DMS 273 (cell line): ENCODE data around the gene RPN2.

Experiments
- DNase-seq: peaks from one replicate; lab custom pipeline; 2025; ENCODE audit not compliant: unreplicated experiment; lab: John Stamatoyannopoulos, UW

Gene RPN2

DNA sequence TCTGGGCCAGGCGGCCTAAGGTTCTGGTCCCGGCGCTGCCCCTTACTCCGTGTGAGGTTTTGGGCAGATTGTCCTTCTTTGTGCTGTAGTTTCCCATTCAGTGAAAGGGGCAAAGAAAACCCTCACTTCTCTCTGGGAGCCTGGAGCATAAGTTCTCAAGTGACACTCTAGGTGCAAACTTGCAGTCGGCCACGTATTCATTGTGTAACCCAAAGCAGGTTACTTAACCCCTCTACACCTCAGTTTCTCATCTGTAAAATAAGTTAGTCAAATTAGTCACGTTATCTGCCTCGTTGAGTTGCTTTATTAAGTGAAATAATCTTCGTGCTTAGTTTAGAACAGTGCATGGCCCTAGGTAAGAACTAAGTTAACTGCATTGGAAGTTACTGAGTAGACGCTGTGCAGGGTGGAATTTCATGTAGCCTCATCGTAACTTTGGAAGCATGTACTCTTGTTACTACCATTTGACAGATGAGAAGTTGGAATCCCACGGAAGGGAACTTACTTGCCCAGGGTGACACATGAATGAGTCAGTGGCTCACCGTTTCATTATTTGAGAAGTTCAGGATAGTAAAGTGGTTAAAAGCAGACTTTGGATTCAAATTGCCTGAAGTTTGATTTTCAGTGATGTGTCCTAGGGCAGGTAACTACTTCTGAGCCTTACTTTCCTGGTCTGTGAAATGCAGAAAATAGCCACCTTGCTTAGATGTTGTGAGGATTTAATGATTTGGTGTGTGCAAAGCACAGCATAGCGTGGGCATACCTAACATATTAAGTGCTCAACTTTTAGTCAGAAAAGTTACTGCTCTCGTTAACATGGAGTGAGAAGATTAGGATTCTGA, 774 bp downstream of the RPN2 start:
- peak; percentile 65 for DNase-seq

DNA sequence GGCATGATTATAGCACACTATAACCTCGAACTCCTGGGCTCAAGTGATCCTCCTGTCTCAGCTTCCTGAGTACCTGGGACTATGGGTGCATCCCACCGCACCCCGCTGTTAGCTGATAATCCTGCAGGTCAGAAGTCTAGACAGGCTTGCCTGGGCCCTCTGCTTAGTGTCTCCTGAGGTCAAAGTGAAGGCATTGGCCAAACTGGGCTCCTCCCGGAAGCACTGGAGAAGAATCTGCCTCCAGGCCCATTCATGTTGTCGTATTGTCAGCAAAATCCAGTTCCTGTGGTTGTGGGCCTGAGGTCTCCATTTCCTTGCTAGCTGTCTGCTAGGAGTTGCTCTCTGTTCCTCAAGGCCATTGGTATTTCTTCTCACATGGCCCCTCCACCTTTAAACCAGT, 6.6 kb downstream of the RPN2 start:
- no peak for DNase-seq

DNA sequence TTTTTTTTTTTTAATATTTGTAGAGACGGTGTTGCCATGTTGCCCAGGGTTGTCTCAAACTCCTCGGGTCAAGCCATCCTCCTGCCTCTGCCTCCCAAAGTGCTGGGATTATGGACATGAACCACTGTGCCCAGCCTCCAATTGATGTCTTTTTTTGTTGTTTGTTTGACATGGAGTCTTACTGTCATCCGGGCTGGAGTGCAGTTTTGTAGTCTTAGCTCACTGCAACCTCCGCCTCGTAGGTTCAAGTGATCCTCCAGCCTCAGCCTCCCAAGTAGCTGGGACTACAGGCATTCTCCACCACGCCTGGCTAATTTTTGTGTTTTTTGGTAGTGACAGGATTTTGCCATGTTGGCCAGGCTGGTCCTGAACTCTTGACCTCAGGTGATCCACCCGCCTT, 9.7 kb downstream of the RPN2 start:
- no peak for DNase-seq

DNA sequence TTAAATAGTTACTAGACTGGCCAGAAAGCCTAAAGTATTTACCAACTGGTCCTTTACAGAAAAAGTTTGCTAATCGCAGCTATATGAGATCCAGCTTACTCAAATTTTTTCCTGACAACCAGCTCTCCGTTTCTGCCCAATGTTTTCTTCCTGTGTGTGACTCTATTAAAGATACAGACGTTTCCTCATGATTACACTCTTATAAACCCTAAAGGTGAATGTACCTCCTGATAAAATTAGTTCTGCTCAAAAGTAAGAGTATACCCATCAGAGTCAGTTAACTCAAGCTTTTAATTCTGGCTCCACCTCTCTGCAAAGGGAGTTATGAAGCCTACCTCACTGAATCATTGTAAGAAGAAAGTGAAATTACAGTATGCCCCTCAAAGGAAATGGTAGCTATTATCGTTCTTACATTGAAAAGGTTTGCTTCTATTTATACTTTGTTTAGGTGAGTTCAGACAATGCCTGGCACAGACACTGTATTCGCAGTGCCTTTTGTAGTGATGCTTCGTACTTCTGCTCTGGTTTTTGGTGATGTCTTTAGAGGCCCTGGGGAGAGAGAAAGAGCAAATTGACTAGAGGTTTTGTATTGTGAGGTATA, 10.4 kb downstream of the RPN2 start:
- no peak for DNase-seq

DNA sequence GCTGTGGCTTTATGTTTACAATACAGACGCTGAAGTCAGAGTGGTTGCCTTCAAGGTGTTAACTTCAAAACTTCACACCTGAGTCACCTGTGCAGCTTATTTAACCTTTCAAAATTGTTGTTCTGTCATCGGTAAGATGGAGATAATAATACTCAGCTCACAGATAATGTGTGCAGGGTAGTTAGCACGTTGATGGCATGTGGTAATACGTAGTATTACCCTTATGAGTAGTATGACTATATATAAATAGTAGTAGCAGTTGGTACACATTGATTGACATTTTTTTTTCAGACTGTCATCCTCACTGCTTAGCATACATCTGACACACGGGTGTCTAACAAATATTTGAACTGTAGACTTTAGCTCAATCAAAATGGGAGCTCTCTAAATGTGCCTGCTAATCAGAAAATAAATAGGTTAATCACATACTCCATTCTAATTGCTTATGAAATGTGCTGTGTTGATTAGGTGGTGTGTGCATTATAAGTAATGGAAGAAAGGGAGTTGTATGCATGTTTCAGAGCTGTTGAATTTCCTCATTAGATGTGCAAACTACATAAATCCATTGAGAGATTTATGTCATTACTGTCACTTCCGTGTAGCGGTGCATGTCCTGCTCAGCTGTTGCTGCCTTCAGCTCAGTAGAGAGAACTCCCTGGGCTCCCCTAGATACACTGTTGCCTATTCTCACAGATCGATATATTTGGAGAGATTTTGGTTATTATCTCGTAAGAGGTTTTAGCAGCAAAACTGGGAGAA, 11.4 kb downstream of the RPN2 start:
- DNase-seq: peak; percentile 12

DNA sequence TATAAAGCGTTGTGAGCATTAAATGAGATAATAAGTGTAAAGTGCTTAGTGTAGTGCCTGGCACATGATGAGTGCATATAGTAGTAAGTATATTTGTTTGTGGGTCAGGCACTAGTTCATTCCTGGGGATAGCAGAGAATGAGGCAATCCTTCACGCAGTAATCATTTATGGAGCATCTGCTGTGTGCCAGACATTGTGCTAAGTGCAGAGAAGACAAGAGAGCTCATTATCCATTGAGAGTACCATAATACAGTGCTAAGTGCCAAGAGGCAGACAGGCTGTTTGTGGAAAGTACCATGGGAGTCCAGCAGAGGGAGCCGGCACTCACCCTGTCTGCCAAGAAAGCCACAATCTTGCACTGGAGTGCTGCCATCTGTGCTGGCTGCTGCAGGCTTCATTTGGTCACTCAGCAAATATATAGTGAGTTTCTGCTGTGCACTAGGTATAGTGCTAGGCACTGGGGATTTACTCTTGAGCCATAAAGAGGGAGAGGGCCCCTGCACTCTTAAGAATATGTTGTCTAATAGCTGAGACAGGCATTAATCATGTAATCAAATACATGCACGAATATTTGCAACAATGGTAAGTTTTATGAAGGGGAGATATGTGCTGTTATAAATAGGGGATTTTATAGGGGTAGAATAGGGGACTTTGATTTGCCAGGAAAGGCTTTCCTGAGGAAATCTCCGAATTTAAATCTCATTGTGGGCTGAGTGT, 13.2 kb downstream of the RPN2 start:
- peak; percentile 92 for DNase-seq

DNA sequence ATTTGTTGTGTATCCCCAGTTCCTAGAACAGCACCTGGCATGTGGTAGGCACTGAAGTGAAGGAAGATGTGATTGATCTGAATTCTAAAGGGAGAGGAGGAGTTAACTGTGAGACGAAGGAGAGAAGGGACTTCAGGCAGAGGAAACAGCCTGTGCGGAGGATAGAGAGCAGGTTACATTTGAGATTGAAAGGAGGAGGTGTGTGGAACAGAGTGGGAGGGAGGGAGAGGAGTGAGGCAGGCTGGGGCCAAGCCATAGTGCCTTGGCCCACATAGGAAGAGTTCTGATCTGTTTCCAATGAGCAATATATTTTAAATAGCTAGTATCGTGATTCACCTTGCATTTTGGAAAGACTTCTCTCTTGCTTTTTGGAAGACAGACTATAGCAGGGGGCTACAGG, 14.1 kb downstream of the RPN2 start:
- DNase-seq: no peak

DNA sequence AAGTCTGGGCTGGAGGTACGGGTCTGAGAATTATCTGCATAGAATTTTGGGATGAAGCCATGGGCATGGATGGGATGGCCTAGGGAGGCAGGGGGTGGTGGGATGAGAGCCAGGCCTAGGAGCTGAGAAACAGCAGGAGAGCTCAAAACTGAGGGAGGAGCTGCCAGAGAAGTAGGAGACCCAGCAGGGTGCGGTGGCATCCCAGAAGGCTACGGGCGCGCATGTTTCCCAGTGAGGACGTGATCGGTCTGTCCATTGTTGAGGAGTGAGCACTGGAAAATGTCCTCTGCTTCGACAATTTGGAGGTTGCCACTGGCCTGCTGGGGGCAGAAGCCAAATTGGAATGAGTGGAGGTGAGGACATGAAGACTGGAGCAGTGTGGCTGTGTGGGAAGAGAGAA, 14.7 kb downstream of the RPN2 start:
- DNase-seq: no peak

DNA sequence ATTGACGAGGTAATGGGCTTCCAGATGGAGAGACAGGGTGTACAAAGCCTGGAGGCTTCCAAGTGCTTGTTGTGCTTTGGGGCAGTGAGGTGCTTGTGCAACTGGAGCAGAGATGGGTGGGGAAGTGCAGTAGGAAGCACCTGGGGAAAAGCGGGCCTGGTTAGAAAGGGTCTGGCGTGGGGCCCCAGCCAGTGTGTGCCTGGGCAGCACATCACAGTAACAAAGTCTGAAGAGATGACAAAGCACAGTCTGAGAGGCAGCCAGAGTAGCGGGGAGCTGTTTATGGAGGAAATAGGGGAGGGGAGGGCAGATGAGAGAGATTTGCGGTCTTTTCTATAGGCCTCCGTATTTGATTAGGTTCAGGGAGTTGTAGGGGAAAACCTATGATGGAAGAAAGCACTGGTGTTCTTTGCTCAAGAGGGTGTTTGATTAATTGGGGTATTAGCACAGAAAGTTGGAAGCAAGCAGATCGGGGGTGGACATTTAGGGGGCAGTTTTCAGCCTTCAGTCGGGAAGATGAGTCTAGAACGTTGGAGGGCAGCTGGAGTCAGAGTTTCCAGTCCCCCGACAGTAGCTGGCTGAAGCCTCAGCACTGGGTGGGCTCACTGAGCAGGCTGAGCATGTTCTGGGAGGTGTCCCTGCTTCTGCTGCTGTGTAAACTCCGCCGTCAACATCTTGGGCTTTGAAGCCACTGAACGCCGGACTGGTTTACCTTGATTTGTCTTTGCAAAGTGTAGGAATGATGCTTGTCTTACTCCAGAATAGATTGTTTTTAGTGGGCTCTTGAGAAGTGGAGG, 15.7 kb downstream of the RPN2 start:
- no peak for DNase-seq

DNA sequence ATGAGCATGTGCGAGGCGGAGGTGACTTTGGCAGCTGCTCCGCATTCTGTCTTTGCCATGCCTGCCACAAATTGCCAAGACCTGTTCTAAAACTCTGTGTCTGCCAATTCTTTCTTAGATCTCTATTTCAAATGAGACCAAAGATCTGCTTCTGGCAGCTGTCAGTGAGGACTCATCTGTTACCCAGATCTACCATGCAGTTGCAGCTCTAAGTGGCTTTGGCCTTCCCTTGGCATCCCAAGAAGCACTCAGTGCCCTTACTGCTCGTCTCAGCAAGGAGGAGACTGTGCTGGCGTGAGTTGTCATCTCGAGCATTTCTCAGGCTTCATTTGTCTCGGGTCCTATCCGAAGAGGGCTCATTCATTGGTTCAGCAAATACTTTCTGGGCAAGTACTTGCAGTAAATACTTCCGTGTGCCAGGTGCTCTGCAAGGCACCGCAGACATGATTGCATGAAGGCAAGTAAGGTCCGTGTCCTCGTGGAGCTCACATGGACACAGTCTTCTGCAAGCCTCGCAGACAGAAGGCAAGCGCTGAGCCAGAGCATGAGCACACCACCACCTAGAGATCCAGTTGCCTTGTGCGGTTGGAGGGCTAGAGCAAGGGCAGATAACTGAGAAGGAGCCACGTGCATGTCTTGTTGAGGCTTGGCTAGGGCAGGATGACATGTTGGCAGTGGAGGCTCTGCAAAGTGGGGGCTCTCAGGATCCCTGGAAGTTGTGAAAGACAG, 20.0 kb downstream of the RPN2 start:
- no peak for DNase-seq

DNA sequence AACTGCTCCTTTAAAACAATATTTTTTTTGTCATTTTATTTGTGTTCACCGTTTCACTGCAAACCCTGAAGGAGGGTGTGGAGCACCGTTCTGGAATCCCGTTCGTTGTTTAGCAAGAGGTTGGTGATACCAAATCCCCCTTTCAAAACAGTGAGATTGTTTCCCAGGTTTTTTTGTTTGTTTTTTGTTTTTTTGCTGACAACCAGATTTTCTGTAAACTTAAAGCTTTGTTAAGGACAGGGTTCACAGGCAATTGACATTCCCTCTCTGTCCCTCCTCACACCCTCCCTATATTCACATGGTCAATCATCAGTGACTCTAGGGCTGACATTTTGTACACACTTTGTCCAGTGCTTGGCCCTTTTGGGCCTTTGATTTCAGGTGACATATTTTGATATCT, 21.2 kb downstream of the RPN2 start:
- no peak for DNase-seq

DNA sequence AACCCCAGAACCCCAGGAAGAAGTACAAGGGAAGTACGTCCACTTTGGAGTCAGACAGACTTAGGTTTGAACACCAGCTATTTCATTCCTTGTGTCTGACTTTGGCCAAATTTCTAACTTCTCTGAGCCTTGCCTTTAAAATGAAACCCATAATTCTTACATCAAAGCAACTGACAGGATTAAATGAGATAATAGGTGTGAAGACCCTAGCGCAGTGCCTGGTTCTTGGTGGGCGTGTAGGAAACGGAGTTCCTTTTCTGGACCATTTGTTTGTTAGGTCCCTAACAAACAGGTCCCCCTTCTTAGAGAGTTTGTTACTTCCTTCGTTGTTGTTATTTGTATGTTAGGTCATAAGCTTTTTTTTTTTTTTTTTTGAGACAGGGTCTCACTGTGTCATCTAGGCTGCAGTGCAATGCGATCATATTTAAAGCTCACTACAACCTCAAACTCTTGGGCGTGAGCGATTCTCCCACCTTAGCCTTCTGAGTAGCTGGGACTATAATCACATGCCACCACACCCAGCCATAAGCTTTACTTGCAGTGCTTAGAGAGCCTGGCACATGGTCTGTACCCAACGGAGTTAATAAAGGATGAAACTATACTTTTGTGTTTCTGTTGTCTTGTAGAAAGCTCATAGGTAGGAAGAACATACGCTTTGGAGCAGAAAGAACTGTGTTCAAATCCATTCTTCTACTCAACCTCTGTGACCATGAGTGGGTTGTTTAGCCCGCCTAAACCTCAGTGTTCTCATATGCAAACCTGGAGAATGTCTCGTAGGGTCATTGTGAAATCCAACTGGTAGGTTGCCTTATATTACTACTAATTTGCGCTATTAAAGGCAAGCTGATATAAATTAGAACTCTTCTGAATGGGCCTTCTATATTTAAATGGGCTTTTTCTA, 22.0 kb downstream of the RPN2 start:
- no peak for DNase-seq

DNA sequence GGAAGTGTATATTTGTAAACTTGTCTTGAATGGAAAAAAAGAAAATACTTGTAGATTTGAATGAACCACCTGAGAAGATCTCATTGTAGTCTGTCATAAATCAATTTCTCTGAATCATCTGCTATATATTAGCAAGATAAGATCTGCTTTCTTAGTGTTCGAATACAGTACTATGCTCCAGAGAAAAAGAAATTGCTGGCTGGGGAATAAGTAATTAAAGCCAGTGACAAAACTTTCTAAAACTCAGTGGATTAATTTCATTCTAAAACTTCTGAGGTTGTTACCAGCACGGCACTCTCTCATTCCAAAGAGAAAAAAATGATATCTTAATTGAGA, 22.7 kb downstream of the RPN2 start:
- DNase-seq: no peak

DNA sequence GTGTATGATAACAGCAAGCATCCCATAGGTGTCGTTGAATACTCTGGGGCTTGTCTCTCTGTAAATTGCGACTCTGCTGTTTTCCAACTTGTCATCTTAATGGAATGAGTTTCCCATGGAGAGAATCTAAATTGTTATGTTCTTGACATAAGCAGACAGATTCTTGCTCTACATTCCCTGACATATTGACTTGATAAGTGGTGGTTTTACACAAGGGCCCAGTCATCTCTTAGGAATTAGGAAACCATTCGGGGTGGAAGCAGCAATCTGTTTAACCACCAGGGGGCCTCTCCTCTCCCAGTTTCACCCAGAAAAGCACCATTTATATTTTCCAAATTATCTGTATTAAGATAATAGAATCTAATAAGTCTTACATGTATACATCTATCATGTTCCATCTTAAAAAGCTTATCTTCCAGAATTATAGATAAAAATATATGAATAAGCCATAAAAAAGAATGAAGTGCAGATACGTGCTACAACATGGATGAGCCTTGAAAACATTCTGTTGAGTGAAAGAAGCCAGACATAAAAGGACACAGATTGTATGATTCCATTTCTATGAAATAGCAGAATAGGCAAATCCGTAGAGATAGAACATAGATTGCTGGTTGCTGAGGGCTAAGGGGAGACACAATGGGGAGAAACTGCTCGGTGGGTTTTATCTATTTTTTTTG, 23.3 kb downstream of the RPN2 start:
- peak; percentile 55 for DNase-seq

DNA sequence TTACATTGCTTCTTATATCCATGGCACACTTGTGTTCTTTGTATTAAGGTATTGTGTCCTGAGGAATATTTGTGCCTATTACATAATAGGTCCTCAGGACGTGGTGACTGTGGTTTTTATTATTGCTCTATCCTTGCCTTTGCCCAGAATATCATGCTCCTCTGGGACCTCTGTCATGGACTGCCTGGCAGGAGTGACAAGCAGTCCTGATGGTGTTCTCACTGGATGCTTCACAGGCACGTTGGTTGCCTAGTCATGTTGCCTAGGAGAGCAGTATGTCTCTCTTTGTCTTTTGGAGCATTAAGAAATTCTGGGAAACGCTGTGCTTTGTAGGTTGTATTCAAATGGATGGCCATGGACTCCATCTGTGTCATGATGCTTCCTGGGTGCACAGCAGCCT, 24.9 kb downstream of the RPN2 start:
- no peak for DNase-seq

DNA sequence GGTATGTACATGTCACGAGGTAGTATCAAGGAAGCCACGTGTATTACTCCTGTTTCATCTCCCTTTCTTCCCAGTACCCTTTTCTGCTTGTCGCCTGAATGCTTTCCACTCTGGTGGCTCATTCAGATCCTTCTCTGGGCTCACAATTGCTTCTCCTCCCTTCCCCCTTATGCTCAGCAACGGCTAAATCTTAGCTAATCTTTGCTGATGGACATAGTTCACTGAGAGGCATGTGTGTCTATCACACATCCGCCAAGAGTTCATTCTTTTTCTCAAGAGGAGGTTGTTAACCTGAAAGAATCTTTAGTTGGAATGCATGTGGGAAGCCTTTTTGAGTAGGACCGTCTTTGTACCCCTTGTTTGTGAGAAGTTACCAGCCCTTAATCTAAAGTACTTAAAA, 26.0 kb downstream of the RPN2 start:
- no peak for DNase-seq

DNA sequence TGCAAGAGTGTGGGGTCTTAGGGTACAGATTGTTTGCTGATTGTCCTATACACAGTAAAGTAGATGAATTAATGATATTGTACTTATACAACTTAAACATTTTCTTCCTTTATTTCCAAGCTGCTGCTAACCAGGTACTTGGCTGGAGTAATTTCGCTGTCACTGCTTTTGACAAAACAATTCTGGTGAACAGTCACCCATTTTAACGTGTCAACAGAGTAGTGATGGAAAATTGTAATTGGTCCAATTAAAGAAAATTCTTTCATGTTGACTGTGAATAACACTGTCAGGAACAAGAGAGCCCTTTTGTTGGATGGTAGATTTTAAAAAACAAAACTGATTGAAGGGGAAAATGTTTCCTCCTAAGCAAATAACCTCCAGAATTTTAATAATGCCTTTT, 26.7 kb downstream of the RPN2 start:
- no peak for DNase-seq

DNA sequence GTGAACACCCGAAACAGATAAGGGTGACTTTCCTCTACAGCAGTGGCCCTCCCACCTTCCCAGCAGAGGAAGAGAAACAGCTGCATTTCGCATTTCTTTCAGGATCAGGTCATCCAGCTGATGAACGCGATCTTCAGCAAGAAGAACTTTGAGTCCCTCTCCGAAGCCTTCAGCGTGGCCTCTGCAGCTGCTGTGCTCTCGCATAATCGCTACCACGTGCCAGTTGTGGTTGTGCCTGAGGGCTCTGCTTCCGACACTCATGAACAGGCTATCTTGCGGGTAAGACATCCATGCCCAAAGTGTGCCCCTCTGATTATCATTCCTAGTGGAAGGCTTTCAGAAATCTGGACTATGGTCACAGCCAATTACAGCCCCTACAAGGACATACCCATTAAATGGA, 28.0 kb downstream of the RPN2 start:
- no peak for DNase-seq

DNA sequence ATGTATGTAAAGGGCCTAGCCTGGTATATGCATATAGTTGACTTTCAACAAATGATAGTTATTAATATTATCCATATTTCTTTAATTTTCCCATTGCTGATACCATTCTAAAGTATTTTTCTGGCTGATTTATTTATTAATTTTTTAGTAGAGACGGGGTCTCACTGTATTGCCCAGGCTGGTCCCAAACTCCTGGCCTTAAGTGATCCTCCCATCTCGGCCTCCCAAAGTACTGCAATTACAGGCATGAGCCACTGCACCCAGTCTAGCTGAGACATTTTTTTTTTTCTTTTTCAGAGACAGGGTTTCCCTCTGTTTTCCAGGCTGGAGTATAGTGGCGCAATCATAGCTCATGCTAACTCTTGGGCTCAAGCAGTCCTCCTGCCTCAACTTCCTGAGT, 30.1 kb downstream of the RPN2 start:
- no peak for DNase-seq
